ENCODE data around the gene PNMA1.

Gene PNMA1

DNA sequence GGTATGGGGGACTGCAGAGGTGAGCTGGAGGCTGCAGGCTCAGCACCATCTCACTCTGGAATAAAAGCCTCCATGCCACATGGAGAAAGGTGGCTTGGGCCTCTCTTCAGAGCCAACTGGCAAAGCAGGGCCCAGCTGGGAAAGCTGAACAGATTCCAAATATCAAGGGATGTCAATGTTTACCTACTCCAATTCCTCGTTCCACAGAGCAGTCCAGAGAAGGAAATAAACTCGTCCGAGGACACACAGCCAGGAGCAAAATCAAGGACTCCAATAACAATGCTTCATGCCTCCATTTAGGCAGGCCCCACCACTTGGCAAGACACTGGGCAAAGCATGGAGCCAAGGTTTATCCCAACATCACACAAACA lies 36.3 kb upstream of the PNMA1 start:
- DNase-seq (ENCODE audit: low read depth), result no peak

DNA sequence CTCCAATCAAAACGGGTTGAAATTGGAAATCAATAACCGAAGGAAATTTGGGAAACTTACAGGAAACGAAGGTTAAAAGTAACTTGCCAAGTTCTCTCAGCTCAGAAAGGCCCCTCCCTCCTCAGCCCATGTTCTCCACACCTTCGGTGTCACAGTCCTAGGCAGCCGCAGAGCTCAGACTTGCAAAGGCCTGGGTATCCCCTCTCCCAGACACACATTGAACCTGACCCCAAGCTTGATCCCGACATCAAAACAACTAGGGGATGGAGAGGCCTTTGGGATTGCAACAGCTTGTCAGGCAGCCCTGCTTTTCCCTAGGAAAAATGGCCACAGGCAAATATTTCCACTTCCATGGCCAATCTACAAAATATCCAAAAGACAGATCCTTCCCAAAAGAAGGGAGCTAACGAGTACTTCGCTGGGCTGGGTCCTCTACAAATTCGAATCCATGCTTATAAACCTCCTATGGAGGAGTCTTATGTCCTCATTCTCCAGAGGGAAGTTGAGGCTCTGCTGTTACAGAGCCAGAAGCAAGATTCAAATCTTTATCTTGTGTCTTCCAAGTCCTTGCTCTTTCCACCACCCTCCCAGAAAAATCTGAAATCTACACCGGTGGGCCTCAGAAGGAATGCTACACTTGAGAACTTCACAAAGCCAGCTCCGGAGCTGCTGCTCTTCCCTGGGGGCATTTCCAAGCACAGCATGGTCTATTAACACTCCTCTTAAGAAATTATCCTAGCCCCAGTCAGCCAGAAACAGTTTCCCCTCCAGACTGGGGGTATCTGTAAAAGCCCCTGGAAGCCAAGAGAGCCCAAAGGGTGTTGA lies 35.7 kb upstream of the PNMA1 start:
- DNase-seq (ENCODE audit: low read depth), result no peak

DNA sequence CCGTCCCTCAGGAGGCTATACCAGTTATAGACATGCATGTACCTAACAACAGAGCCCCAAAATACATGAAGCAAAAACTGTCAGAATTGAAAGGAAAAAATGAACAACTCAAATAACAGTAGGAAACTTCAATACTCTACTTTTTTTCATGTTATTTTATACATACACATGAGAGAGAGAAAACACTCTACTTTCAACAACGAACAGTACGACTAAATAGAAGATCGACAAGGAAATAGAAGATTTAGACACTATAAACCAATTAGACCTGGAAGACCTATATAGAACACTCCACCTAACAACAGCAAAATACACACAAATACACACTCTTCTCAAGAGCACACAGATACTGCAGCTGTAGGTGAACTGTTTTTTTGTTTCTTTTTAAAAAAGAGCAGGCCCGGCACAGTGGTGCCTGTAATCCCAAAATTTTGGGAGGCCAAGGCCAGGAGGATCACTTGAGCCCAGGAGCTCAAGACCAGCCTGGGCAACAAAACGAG lies 34.7 kb upstream of the PNMA1 start:
- DNase-seq (ENCODE audit: low read depth), result no peak

DNA sequence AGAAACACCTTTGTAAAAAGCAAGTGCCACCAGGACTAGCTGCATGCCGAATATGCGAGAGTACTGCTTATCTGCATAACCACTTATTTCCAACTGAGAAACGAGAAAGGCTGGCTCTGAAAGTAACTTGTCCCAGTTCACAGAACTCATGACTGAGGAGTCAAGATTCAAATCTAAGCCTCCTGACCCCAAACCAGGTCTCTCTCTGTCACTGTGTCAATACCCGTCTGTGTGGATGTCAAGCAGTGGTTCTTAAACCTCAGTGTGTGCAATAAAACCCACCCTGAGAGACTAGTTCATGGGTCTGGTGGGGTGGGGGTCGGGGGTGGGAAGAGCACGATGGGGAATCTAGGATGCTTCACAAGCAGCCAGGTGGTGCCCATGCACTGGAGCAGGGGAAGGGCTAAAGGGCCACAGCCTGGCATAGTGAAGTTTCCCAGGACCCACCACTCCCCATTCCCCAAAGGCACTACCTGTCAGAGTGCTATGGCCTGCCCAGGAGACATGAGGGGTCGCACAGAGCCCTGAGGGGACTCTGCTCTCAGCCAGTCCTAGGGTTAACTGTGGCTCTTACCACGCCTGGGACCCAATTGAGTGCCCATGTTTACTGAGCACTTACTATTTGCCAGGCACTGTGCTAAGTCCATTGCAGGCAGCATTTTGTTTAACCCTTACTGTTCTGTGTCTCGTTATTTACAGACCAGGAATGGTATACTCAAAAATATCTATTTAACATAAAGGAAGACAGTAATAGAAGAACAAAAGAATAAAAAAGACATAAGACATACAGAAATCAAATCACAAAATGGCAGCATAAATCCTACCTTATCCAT lies 33.4 kb upstream of the PNMA1 start:
- DNase-seq (ENCODE audit: low read depth), result no peak

DNA sequence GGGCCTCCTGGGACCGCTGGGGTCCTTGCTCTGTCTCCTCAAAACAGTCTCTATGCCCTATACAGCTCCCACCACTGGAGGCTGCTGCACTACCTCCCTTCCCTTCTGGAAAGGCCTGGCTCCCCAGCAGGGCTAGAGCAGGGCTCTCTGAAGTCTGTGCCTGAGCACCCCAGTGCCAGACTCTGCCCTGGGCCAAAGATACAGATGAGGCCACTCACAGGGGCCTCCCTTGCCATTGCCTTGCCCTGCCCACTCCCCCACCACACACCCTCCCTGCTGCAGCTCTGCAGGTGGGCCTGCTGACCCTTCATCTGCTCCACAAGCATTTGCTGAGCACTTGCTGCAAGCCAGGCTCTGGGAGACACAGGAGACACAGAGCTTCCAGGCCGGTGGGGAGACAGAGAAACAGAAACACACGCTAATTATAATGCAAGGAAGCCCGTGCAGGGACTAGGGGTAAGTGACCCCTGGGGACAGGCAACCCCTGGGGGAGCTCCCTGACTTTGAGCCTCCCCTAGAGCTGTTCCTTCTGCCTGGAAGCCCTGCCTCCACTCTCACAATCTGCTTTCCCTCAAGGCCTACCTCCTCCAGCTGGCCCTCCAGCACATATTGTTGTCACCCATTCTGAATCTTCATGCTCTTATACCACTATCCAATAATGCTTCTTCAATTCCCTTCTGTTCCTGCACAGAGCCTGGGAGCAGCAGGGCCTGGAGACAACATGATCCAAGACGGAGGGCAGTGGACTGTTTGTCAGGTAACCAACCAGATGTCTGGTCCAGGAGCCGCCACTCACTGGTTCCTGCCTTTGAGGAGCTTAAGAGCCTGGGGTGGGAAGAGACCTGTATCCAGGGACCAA lies 32.6 kb upstream of the PNMA1 start:
- no peak for DNase-seq (ENCODE audit: low read depth)

DNA sequence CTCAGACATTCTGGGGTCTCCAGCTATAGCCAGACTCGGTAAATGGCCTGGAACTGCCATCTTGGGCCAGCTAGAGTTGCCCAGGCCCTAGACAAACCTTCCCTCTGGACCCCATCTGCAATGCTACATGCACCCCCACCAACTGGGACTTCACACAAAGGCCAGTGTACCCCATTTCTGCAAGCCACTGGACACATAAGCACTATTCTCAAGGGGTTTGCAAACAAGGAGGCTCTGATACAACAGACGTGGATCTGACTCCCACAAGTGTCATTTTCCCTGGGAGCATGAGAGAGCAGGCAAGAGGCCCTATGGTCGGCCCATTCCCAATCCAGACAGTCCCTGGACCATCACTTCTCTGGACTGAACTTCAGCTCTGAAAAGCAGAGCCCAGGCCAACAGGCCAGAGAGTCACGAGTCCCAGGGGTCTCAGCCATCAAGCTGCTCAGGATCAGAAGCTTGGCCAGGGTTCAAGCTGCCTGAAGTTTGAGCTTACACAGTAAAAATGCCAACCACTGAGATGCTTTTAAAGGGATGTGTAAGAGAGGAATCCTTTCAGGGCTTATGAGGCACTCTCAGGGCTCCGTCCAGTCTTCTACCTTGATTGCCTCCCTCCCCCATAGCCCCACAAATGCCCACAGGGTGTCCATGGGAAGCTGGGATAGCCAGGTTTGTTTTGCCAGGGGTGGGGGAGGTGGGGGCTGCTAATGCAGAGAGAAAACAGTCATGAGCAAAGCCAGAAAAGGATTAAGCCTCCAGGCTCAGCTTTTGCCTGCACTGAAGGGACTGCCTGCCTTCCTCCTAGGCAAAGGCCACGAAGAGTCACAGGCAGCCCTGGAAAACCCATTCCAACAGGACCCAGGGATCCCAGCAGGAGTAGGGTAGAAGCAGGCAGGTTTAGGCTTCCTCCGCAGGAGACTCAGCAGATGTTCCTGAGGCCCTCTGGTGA lies 31.7 kb upstream of the PNMA1 start:
- DNase-seq (ENCODE audit: low read depth), result no peak

DNA sequence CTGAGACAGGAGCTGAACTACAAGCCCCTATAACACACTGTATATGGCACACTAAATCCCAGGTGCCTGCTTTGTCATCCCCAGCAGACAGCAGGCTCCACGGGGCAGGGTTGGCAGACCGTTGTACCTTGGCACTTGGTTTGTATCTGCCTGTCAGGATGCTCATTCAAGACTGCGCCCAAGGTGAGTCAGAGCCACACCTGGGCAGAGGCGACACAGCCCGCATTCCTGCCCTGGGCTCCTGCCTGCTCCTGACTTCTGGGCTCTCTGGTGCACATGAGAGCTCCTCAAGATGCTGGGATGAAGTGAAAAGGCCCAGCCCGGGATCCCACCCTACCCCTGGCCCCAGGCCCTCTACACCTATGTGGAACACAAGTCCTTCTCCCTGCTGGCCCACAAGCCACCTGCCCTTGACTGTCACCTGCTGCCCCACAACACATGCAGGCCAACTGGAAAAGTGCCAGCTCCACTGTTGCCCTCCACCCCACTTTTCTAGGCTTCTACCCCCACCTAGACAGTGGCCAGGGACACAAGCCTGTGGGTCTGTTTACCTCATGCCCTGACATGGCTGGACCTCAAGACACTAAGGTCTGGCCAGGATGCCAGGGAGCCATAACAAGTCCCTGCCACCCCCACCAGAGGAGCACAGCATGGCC lies 30.8 kb upstream of the PNMA1 start:
- no peak for DNase-seq (ENCODE audit: low read depth)

DNA sequence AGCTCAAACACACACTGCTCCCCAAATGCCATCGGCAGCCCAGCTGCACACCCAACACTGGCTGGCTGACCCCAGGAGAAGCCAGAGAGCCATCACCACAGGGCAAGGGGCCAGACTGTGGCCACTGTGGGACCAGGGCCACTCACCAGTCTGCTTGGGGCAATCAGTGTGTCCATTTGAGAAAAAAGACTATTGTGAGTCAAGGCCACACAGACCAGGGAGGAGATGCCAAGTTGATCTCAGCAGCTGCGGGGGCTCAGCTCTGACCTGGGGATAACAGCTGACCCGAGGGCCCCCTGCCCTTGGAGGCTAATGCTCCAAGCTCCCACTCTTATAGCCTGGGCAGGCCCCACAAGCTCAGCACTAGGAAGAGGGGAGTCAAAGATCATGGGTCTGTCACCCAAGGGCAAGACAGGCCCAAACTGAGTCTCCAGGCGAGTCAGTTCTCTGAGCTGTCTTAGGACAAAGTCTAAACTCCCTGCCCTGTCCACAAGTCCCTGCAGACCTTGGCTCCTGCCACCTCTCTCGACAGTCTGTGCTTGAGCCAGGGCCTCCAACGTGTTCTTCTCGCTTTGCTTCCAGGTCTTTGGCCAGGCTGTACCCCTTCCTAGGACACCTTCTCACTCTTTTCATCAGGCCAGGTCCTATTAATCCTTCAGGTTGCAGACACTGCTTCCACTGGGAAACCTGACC lies 30.1 kb upstream of the PNMA1 start:
- DNase-seq (ENCODE audit: low read depth), result no peak

DNA sequence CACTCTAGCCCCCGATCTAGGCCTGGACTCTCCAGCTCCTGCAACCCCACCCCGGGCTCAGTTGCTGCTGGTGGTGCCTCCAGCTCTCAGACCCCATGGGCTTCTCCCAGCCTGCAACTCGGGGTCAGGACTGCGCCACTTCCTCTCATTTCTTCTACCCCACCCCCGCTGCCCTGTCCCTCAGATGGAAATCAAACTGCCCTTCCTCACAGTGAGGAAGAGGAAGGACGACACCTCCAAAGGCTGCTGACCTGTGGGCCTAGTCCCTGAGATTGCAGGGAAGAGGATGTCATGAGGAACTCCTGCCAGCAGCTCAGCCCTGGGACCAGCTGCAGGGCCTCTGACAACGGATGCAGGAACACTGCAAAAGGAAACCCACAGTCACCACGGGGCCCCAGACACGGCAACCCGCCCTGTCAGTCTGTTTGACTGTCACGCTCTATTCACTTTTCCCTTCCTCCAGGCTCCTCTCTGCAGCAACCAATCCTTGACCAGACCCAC lies 29.3 kb upstream of the PNMA1 start:
- no peak for DNase-seq (ENCODE audit: low read depth)

DNA sequence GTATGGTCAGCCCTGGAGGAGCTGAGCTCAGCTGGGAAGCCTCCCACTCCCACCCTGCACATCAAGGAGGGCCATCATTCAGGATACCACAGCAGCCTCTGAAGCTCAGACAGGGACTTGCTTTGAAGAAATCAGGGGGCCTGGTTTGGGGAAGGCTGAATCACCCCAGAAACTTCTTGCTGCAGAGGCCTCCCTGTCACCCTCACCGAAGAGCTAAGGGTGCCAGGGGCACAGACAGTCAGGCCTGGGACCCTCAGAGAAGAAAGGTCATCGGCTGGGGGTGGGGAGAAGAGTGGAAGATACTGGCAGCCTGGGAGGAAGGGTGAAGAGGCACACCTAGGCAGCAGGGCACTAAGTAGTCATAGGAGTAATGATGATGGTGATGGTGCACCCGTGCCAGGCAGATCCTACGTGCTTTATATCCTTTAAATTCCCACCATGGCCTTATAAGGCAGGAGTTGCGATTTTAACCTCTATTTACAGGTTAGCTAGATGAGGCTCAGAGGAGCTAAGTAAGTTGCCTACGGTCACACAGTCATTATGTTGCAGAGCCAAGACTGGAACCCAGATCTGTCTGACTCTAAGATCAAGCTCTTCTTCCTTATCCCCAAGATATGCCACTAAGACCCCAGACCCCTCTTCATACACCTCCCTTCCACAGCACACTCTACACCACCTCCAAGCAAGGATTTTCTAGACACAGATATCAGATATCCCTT lies 28.5 kb upstream of the PNMA1 start:
- no peak for DNase-seq (ENCODE audit: low read depth)

DNA sequence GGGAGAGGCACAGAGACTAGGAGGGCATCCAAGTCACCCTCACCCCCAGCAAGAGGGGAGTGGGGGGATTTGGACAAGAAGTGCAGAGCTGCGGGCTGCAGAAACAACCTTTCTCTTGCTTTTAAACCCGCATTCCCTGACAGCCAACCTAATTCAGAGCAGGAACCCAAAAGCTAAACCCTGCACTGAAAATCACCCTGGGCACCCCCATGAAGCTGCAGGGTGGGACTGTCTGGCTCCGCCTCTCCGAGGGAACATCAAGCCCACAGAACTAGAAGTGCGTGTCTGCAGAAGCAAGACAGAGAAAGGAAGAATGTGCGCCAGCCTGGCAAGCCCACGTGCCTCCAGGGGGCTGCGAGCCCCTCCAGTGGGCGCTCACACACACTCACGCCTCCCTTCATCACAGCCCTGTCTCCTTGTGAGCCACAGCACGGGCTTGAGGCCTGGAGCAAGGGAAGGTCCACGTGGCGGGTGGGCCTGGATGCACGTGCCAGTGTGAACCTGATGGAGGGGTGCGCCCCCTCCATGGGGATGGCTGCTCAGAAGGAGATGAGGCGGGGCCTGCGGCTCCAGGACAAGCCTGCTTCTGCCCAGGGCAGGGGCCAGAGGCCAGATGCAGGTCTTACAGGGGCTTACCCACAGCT lies 27.8 kb upstream of the PNMA1 start:
- DNase-seq (ENCODE audit: low read depth), result no peak

DNA sequence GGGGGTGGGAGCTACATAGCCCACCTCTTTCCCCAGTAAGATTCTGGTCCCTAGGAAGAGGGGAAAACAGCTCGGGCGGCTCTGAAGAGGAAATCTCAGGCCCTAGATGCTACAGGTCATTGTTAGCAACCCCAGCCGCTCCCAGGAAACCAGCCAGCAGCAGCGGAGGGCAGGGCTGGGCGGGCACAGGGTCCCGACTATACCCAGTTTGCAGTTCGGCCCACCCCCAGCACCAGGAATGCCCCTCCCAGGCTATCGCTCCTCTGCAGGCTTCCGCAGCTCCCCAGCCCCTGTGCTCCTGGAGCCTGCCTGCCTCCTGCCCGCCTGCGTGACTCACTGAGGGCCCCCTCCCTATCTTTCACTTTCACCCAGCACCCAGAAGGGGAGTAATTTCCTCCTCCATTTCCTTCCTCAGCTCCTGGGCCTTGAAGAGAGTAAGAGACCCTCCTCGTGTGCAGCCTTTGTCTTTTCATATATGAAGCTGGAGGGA lies 27.2 kb upstream of the PNMA1 start:
- DNase-seq (ENCODE audit: low read depth), result peak; percentile 62

DNA sequence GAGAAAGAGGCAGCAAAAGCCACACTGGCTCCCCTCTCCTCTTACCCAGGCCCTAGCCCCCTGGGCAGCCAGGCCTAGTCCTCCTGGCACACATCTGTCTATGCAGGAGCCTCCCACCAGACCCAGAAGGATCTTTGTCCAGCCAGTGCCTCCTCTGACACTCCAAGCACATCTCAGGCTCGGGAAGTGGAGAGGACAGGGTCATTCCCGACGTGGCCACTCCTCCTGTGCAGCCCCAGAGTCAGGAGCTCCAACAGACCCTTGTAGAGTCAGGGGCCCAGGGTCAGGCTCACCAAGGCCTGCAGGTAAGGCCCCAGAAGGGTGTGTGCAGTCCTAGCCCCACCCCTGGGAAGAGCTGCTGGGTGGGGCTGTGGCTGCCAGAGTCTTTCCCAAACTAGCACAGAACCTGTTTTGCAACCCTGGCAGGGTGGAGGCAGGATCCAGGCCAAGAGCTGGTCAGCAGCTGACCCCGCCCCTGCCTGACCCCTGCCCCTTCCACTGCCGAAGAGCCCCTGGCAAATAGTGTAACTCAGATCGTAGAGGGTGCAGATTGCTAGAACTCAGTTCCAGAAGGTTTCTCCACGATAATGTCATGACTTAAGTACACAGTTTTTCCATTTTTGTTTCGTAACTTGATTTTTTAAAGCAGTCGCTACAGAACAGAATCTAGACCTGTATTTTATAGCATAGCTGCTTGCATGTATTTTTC lies 26.6 kb upstream of the PNMA1 start:
- DNase-seq (ENCODE audit: low read depth), result no peak

DNA sequence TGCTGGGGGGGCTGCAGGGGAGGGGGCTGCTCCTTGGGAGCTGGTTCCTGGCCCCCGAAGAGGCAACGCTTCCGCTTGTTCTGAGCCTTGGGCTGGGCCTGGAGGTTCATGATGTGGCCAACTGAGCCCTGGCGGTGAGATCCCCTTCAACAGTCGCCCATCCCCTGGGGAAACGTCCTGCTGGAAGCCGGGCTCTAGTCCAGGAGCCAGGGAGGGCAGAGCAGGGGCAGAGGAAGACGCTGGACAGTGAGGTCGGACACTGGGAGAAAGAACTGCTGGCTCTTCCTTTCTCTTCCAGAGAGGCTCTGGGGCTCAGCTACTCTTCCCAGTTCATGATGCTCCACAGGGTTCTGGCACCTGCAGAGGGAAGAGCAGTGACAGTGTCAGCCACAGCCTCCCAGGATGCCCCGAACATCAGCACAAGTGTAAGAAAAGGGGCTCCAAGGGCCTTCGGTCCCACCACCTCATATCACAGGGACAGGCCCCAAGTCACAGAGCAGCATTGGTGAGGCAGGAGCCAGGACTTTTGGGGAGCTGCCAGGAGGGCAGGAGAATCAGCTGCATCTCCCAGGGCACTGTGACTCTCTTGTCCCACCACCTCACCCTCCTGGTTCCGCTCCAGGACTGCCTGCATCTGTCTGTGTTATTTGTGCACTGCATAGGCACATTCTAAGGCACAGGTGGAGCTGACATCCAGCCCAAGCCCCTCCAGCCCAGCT lies 25.9 kb upstream of the PNMA1 start:
- DNase-seq (ENCODE audit: low read depth), result no peak

DNA sequence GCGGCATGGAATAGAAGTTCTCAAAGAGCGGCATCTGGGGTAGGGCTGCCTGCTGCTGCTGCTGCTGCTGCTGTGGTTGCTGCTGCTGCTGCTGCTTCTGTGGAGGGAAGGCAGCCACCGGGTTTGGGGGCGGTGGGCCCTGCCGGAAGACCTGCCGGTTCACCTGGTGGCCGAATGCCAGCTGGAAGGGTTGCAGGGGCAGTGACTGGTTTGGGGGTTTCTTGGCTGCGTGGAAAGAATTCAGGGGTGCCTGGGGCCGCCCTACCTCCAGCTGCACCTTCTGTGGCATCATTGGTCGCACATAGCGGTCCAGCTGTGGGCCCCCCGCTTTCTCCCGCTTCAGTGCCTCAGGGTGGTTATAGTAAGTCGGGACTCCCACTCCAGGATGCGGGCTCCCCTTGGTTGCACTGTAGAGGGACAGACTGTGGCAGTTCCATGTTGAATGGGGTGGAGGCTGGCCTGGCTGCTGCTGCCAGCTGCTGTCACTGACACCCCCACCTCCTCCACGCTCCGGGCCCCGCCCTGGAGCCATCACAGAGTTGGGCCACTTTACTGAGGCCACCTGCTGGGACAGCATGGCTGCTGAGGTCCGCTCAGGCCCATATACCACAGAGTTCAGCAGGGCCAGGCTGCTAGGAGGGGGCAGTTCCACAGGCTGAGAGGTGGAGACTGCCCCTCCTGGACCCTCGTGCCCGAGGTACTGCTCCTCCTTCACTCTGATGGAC lies 25.2 kb upstream of the PNMA1 start:
- DNase-seq (ENCODE audit: low read depth), result no peak

DNA sequence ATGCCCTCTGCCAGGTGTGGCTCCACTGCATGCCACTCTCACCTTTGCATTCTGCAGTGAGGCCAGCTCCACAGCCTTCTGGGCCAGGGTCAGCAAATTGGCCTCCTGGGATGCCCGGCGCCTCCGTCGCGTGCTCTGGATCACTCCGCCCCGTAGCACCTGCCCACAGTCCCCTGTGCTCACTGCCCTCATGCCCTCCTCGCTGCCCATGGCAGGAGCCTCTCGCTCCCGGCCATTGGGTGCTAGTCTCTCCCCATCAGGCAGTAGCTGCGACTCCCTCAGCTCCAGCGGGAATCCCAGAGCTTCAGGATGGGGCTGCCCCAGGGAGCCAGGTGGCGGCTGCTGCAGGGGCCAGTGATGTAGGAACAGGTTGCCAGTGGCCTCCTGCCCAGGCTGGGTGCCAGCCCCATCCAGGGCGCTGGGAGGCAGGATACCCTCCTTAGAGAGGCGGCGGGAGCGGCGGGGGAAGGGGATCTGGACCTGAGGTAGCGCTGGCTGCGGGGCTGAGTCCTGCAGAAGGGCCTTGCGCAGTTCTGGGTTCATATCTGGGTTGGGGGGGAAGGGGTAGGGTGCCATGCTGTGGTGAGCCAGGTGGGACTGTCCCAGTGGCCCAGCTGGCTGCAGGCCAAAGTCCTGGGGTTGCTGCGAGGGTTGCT lies 24.5 kb upstream of the PNMA1 start:
- no peak for DNase-seq (ENCODE audit: low read depth)

All from activated T-helper 9 cell treated with anti-CD3 and anti-CD28 coated beads, Interleukin-2, amount 50 U/mL, for 16 hours (primary cell).